HG02943 (cell line): Measurements from ENCODE around the gene RERE.

ENCODE experiments used
- ATAC-seq: cut with Tn5 transposase; IDR thresholded peaks from one replicate; pipeline ENCODE4 v1.9.1; 2021; ENCODE audit warnings: mild to moderate bottlenecking, low read depth, moderate library complexity; ENCODE audit not compliant: unreplicated experiment

Gene RERE

GRCh38 chr1:8560611-8561544, 256.6 kb downstream of the RERE start:
- ATAC-seq, result no peak

- ATAC-seq, result no peak
Measured at GRCh38 chr1:8560035-8560434, 257.4 kb downstream of the RERE start.

GRCh38 chr1:8555582-8555981, 261.9 kb downstream of the RERE start:
- no peak for ATAC-seq

GRCh38 chr1:8554956-8555534, 262.4 kb downstream of the RERE start:
- ATAC-seq, result no peak

- no peak for ATAC-seq
Measured at GRCh38 chr1:8552820-8553397, 264.5 kb downstream of the RERE start.

- ATAC-seq, result no peak
Measured at GRCh38 chr1:8551613-8552489, 265.6 kb downstream of the RERE start.

- no peak for ATAC-seq
Measured at GRCh38 chr1:8551057-8551456, 266.4 kb downstream of the RERE start.

- ATAC-seq, result no peak
Measured at GRCh38 chr1:8547791-8548190, 269.6 kb downstream of the RERE start.

GRCh38 chr1:8545078-8545477, 272.4 kb downstream of the RERE start:
- ATAC-seq, result no peak

- no peak for ATAC-seq
Measured at GRCh38 chr1:8544644-8545043, 272.8 kb downstream of the RERE start.

GRCh38 chr1:8543965-8544364, 273.5 kb downstream of the RERE start:
- ATAC-seq, result no peak

- ATAC-seq, result no peak
Measured at GRCh38 chr1:8541961-8542521, 275.4 kb downstream of the RERE start.

- ATAC-seq, result no peak
Measured at GRCh38 chr1:8540971-8541370, 276.5 kb downstream of the RERE start.

GRCh38 chr1:8540261-8540941, 277.0 kb downstream of the RERE start:
- ATAC-seq, result no peak

GRCh38 chr1:8539683-8540082, 277.8 kb downstream of the RERE start:
- ATAC-seq, result no peak

- no peak for ATAC-seq
Measured at GRCh38 chr1:8538502-8538901, 278.9 kb downstream of the RERE start.

GRCh38 chr1:8537991-8538390, 279.4 kb downstream of the RERE start:
- no peak for ATAC-seq

GRCh38 chr1:8536515-8536914, 280.9 kb downstream of the RERE start:
- no peak for ATAC-seq

- no peak for ATAC-seq
Measured at GRCh38 chr1:8533907-8534306, 283.5 kb downstream of the RERE start.

- ATAC-seq, result peak; percentile 63
Measured at GRCh38 chr1:8533124-8533523, 284.3 kb downstream of the RERE start.
